ENCODE results near the gene TNFAIP8.

GRCh38 chr5:119322312-119322947 is 33.4 kb upstream of the TNFAIP8 start:
- TF ChIP-seq, protein P1, sequence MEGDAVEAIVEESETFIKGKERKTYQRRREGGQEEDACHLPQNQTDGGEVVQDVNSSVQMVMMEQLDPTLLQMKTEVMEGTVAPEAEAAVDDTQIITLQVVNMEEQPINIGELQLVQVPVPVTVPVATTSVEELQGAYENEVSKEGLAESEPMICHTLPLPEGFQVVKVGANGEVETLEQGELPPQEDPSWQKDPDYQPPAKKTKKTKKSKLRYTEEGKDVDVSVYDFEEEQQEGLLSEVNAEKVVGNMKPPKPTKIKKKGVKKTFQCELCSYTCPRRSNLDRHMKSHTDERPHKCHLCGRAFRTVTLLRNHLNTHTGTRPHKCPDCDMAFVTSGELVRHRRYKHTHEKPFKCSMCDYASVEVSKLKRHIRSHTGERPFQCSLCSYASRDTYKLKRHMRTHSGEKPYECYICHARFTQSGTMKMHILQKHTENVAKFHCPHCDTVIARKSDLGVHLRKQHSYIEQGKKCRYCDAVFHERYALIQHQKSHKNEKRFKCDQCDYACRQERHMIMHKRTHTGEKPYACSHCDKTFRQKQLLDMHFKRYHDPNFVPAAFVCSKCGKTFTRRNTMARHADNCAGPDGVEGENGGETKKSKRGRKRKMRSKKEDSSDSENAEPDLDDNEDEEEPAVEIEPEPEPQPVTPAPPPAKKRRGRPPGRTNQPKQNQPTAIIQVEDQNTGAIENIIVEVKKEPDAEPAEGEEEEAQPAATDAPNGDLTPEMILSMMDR (IDR thresholded peaks at IDR 0.05), result no peak
- no peak for TF ChIP-seq POLR2A (IDR thresholded peaks at IDR 0.05)
- TF ChIP-seq EP300 (IDR thresholded peaks at IDR 0.05), result no peak

Measured in ovary (tissue), 3 donors.